IMR-90 (cell line): ENCODE results near the gene CD28. TPM values are rescaled to one million over a fixed set of nuclear protein-coding genes. Genes with fewer than 3 reads are reported as not detected.

ENCODE experiments used
- ATAC-seq: fragments of 200-7000 bp; cut with Tn5 transposase; 2 replicates; pipeline ENCODE4 v1.9.1; 2020; ENCODE audit warnings: low read depth, mild to moderate bottlenecking, moderate library complexity
- BruUV-seq: library from RNA; stranded (reverse); fragments of 400-500 nt; replicated peaks from 2 replicates; lab custom pipeline; 2021; lab: Mats Ljungman, UMichigan
- CTCF ChIA-PET: fragments of 300-600 bp; formaldehyde crosslinking; extraction: SDS; loops from one replicate; lab custom pipeline; 2021; ENCODE audit warnings: antibody characterized with exemption; lab: Yijun Ruan, JAX
- POLR2A ChIA-PET: fragments of 300-600 bp; sonication (Branson Sonifier 250); formaldehyde crosslinking; loops from one replicate; lab custom pipeline; 2022; ENCODE audit warnings: antibody characterized with exemption; ENCODE audit not compliant: unreplicated experiment; lab: Charles Lee
- DNase-seq: peaks from one replicate; pipeline ENCODE4 v3.0.0; 2013
- H2AFZ ChIP-seq: replicated peaks from 2 replicates; pipeline ENCODE3; 2013; ENCODE audit warnings: low read length, mild to moderate bottlenecking; ENCODE audit not compliant: poor library complexity
- H2AK5ac ChIP-seq: 2 replicates; pipeline ENCODE4 v1.6.1; 2013; ENCODE audit warnings: low read depth, low read length, inconsistent platforms
- H2AK9ac ChIP-seq: replicated peaks from 2 replicates; pipeline ENCODE3; 2013; ENCODE audit warnings: mild to moderate bottlenecking, low read depth, low read length, moderate library complexity; ENCODE audit not compliant: poor library complexity
- H2BK120ac ChIP-seq: 2 replicates; pipeline ENCODE4 v1.6.1; 2013; ENCODE audit warnings: low read depth, low read length, inconsistent platforms
- H2BK15ac ChIP-seq: 3 replicates; pipeline ENCODE4 v1.6.1; 2013; ENCODE audit warnings: low read depth, low read length, inconsistent platforms
- H2BK20ac ChIP-seq: 2 replicates; pipeline ENCODE4 v1.6.1; 2013; ENCODE audit warnings: low read depth, mild to moderate bottlenecking, inconsistent platforms, low read length, moderate library complexity
- H2BK5ac ChIP-seq: 2 replicates; pipeline ENCODE4 v1.6.1; 2013; ENCODE audit warnings: mild to moderate bottlenecking, low read depth, low read length, inconsistent platforms; ENCODE audit not compliant: poor library complexity, severe bottlenecking
- H3K14ac ChIP-seq: replicated peaks from 2 replicates; pipeline ENCODE4 v1.6.1; 2013; ENCODE audit warnings: low read depth, low read length, inconsistent platforms
- H3K18ac ChIP-seq: 2 replicates; pipeline ENCODE4 v1.6.1; 2013; ENCODE audit warnings: low read depth, low read length, control low read depth
- H3K23ac ChIP-seq: 2 replicates; pipeline ENCODE4 v1.6.1; 2013; ENCODE audit warnings: low read depth, low read length, inconsistent platforms
- H3K27ac ChIP-seq: 2 replicates; pipeline ENCODE4 v1.5.1; 2013; ENCODE audit warnings: mild to moderate bottlenecking, control low read depth, low read length; ENCODE audit not compliant: insufficient read depth
- H3K27me3 ChIP-seq: 2 replicates; pipeline ENCODE4 v1.6.1; 2013; ENCODE audit warnings: low read length; ENCODE audit not compliant: control insufficient read depth, insufficient read depth
- H3K36me3 ChIP-seq: 2 replicates; pipeline ENCODE4 v1.6.1; 2013; ENCODE audit warnings: low read length, mixed read lengths; ENCODE audit not compliant: control insufficient read depth, insufficient read depth
- H3K4ac ChIP-seq: 2 replicates; pipeline ENCODE4 v1.6.1; 2013; ENCODE audit warnings: low read depth, low read length, inconsistent platforms
- H3K4me1 ChIP-seq: 2 replicates; pipeline ENCODE4 v1.6.1; 2013; ENCODE audit warnings: low read length, mixed read lengths; ENCODE audit not compliant: control insufficient read depth, insufficient read depth
- H3K4me2 ChIP-seq: 2 replicates; pipeline ENCODE4 v1.6.1; 2013; ENCODE audit warnings: low read depth, mild to moderate bottlenecking, control low read depth, low read length, moderate library complexity
- H3K4me3 ChIP-seq: 2 replicates; pipeline ENCODE4 v1.5.1; 2013; ENCODE audit warnings: low read depth, mild to moderate bottlenecking, control low read depth, low read length, moderate library complexity; ENCODE audit not compliant: insufficient read depth
- H3K56ac ChIP-seq: 2 replicates; pipeline ENCODE4 v1.6.1; 2013; ENCODE audit warnings: low read length, inconsistent platforms; ENCODE audit not compliant: insufficient read depth; ENCODE audit errors: extremely low read depth
- H3K79me1 ChIP-seq, 2 experiments: 2 replicates each; pipeline ENCODE4 v1.6.1; 2013; ENCODE audit warnings: low read length in 2 of 2, inconsistent platforms in 1 of 2, low read depth in 1 of 2
- H3K9ac ChIP-seq: 2 replicates; pipeline ENCODE4 v1.6.1; 2013; ENCODE audit warnings: low read depth, low read length, control low read depth
- H3K9me1 ChIP-seq: 2 replicates; pipeline ENCODE4 v1.6.1; 2013; ENCODE audit warnings: low read length, inconsistent platforms; ENCODE audit not compliant: insufficient read depth
- H3K9me3 ChIP-seq: 2 replicates; pipeline ENCODE4 v1.6.1; 2013; ENCODE audit warnings: low read length; ENCODE audit not compliant: control insufficient read depth, insufficient read depth
- H4K20me1 ChIP-seq: 2 replicates; pipeline ENCODE4 v1.6.1; 2013; ENCODE audit warnings: low read length, inconsistent platforms; ENCODE audit not compliant: insufficient read depth
- H4K5ac ChIP-seq: 2 replicates; pipeline ENCODE4 v1.6.1; 2013; ENCODE audit warnings: mild to moderate bottlenecking, low read depth, low read length, control low read depth
- H4K8ac ChIP-seq, 2 experiments: 2 replicates each; pipeline ENCODE4 v1.6.1; 2013; ENCODE audit warnings: low read depth in 2 of 2, low read length in 2 of 2, control low read depth in 1 of 2, inconsistent platforms in 1 of 2
- H4K91ac ChIP-seq: 2 replicates; pipeline ENCODE4 v1.6.1; 2013; ENCODE audit warnings: low read depth, low read length, inconsistent platforms; ENCODE audit not compliant: insufficient read depth
- BHLHE40 ChIP-seq: fragments of 150-350 bp; IDR thresholded peaks from 2 replicates; pipeline ENCODE4 v1.6.1; 2016; ENCODE audit warnings: mild to moderate bottlenecking, low read depth, low read length
- CEBPB ChIP-seq: IDR thresholded peaks from 2 replicates; pipeline ENCODE4 v1.6.1; 2012; ENCODE audit warnings: low read depth, low read length, improper control_type of control experiment
- CHD1 ChIP-seq: IDR thresholded peaks from 2 replicates; pipeline ENCODE4 v1.6.1; 2012; ENCODE audit warnings: low read depth, low read length, improper control_type of control experiment
- FOS ChIP-seq: fragments of 150-350 bp; IDR thresholded peaks from 2 replicates; pipeline ENCODE4 v1.6.1; 2016; ENCODE audit warnings: low read depth, low read length
- MAFK ChIP-seq: IDR thresholded peaks from 2 replicates; pipeline ENCODE4 v1.6.1; 2012; ENCODE audit warnings: low read depth, low read length, improper control_type of control experiment
- NFE2L2 ChIP-seq: fragments of 150-350 bp; IDR thresholded peaks from 2 replicates; pipeline ENCODE4 v1.6.1; 2016; ENCODE audit warnings: low read depth, mild to moderate bottlenecking, low read length
- RFX5 ChIP-seq: IDR thresholded peaks from 2 replicates; pipeline ENCODE4 v1.8.0; 2012; ENCODE audit warnings: low read depth, mild to moderate bottlenecking, low read length, moderate library complexity
- SMC3 ChIP-seq: fragments of 150-350 bp; IDR thresholded peaks from 2 replicates; pipeline ENCODE4 v1.6.1; 2016; ENCODE audit warnings: low read depth, mild to moderate bottlenecking, antibody characterized with exemption, low read length, moderate library complexity
- WGBS, 2 experiments: methylation state at CpG; one replicate each; pipeline versions ENCODE4 v1.1.5 to v1.1.7; 2013; ENCODE audit warnings: missing lambda C conversion rate in 2 of 2; ENCODE audit not compliant: insufficient read length in 1 of 2; ENCODE audit errors: extremely low coverage in 2 of 2; 5-methylcytosine and 5-hydroxymethylcytosine counted together
- dilution Hi-C: fragments of 300-500 bp; cut with HindIII; formaldehyde crosslinking; loops from one replicate; pipeline ENCODE4 v1.14.3; 2018; ENCODE audit warnings: low sequenced_read_pairs; ENCODE audit not compliant: unreplicated experiment
- in situ Hi-C: fragments of 300-500 bp; cut with MboI; formaldehyde crosslinking; loops from 3 replicates; pipeline ENCODE4 v1.14.3; 2019; ENCODE audit warnings: low sequenced_read_pairs, inconsistent platforms, mixed read lengths
- intact Hi-C: fragments of 100-400 bp; cut with micrococcal nuclease; formaldehyde crosslinking; loops from 2 replicates; pipeline ENCODE4 v1.10.0; 2022
- polyA plus RNA-seq, 3 experiments: library from polyadenylated mRNA; depleted of rRNA; stranded (reverse); fragments of >200 nt; gene quantifications; 2 replicates each; pipeline ENCODE4 v1.2.3, GENCODE V29; 2012; ENCODE audit warnings: low replicate concordance in 1 of 3
- total RNA-seq: library from RNA; depleted of rRNA; stranded (reverse); fragments of >200 nt; gene quantifications from 2 replicates; pipeline ENCODE4 v1.2.3, GENCODE V29; 2012
- TF ChIP-seq, protein P1 (sequence below): conservative IDR thresholded peaks from 2 replicates; pipeline ENCODE4 v1.5.1; 2012; ENCODE audit warnings: mild to moderate bottlenecking, low read depth, low read length, improper control_type of control experiment
- TF ChIP-seq, protein P2 (sequence below): fragments of 150-350 bp; IDR thresholded peaks from 2 replicates; pipeline ENCODE4 v1.6.1; 2016; ENCODE audit warnings: low read depth, mild to moderate bottlenecking, low read length, moderate library complexity, borderline replicate concordance

Gene CD28
- total and polyA plus RNA-seq, 2 of the 4 experiments (the other 2 are of a cell fraction): not detected

DNA sequence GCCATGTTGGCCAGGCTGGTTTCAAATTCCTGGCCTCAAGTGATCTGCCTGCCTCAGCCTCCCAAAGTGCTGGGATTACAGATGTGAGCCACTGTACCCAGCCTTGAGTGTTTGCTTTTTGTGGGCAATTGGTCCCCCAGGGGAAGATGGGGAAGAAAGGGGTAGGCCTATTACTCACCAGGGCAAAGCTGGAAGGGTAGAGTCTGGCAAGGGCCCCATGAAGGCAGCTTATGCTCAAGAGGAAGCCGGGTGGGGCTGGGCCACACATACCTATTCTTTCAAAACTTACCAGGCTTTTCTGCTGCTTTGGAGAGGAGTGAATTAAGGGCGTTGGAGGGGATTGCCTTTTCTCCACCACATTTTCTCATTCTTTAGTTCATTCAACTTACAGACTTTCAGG, 24.5 kb upstream of the CD28 start:
- no peak overlapping the region for H3K9ac ChIP-seq
- ChIA-PET POLR2A (interaction anchor here (0.5 kb wide), 1 partner anchor 170 kb away, joined by 7 read pairs; no protein-coding TSS in a partner anchor), CTCF (interaction anchor here (0.7 kb wide), 1 partner anchor 28 kb away, joined by 3 read pairs; no protein-coding TSS in a partner anchor)
- TF ChIP-seq BHLHE40: no peak
- no peak for TF ChIP-seq SMC3
- TF ChIP-seq, protein P1, sequence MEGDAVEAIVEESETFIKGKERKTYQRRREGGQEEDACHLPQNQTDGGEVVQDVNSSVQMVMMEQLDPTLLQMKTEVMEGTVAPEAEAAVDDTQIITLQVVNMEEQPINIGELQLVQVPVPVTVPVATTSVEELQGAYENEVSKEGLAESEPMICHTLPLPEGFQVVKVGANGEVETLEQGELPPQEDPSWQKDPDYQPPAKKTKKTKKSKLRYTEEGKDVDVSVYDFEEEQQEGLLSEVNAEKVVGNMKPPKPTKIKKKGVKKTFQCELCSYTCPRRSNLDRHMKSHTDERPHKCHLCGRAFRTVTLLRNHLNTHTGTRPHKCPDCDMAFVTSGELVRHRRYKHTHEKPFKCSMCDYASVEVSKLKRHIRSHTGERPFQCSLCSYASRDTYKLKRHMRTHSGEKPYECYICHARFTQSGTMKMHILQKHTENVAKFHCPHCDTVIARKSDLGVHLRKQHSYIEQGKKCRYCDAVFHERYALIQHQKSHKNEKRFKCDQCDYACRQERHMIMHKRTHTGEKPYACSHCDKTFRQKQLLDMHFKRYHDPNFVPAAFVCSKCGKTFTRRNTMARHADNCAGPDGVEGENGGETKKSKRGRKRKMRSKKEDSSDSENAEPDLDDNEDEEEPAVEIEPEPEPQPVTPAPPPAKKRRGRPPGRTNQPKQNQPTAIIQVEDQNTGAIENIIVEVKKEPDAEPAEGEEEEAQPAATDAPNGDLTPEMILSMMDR: no peak
- TF ChIP-seq, protein P2, sequence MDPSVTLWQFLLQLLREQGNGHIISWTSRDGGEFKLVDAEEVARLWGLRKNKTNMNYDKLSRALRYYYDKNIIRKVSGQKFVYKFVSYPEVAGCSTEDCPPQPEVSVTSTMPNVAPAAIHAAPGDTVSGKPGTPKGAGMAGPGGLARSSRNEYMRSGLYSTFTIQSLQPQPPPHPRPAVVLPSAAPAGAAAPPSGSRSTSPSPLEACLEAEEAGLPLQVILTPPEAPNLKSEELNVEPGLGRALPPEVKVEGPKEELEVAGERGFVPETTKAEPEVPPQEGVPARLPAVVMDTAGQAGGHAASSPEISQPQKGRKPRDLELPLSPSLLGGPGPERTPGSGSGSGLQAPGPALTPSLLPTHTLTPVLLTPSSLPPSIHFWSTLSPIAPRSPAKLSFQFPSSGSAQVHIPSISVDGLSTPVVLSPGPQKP: no peak
- no peak for TF ChIP-seq CEBPB
- no peak for TF ChIP-seq RFX5
- no peak for TF ChIP-seq NFE2L2
- TF ChIP-seq FOS: no peak
- no peak for TF ChIP-seq CHD1
- no peak for TF ChIP-seq MAFK
- no peak overlapping the region for H3K56ac ChIP-seq
- no peak overlapping the region for H3K23ac ChIP-seq
- no peak overlapping the region; the same call in 1 of the 2 replicates for H2BK120ac ChIP-seq
- H3K36me3 ChIP-seq: no peaks in the 10 kb centered on the region
- no peak overlapping the region for H2BK20ac ChIP-seq
- no peak for DNase-seq
- H4K5ac ChIP-seq: no peak overlapping the region
- H3K9me1 ChIP-seq: peaks cover 14% of the 10 kb centered on the region
- H4K8ac ChIP-seq: no peak overlapping the region
- no peak overlapping the region for H2AK9ac ChIP-seq
- no peak overlapping the region for H2AK5ac ChIP-seq
- H3K4me2 ChIP-seq: no peak overlapping the region
- BruUV-seq: no TSS peak
- intact Hi-C loops: no loop called here
- peak overlapping the region; percentile 24; the same call in 1 of the 2 replicates for H3K14ac ChIP-seq
- H3K27me3 ChIP-seq: no peaks in the 10 kb centered on the region
- no peak overlapping the region for H2BK15ac ChIP-seq
- in situ Hi-C loops: no loop called here
- no CpG with 5 or more reads among the region's 2 CpGs for WGBS, 2 experiments
- H3K4me1 ChIP-seq: peaks cover 20% of the 10 kb centered on the region
- H3K9me3 ChIP-seq: no peaks in the 10 kb centered on the region
- no peak overlapping the region for H2BK5ac ChIP-seq
- no peaks in the 10 kb centered on the region for H4K20me1 ChIP-seq
- peak overlapping the region; percentile 11; the same call in 1 of the 2 replicates for H3K4ac ChIP-seq
- H3K27ac ChIP-seq: no peak overlapping the region
- no peak overlapping the region for H2AFZ ChIP-seq
- ATAC-seq: no peak
- no peak overlapping the region for H3K4me3 ChIP-seq
- H3K18ac ChIP-seq: no peak overlapping the region
- H4K91ac ChIP-seq: no peak overlapping the region; the same call in 1 of the 2 replicates
- H3K79me1 ChIP-seq: no peaks in the 10 kb centered on the region
- dilution Hi-C loops: no loop called here
